SIG-M5 treated with dmso at 0.1 percent for 504 hours (cell line): ENCODE results near the gene SRGAP1.

Source experiments
- DNase-seq: peaks from one replicate; lab custom pipeline; 2025; ENCODE audit not compliant: unreplicated experiment; lab: John Stamatoyannopoulos, UW

Gene SRGAP1

GRCh38 chr12:63931703-63932102 is 87.2 kb downstream of the SRGAP1 start:
- DNase-seq, result no peak

- DNase-seq, result no peak
Observed at GRCh38 chr12:63934936-63935335, 90.4 kb downstream of the SRGAP1 start.

DNA sequence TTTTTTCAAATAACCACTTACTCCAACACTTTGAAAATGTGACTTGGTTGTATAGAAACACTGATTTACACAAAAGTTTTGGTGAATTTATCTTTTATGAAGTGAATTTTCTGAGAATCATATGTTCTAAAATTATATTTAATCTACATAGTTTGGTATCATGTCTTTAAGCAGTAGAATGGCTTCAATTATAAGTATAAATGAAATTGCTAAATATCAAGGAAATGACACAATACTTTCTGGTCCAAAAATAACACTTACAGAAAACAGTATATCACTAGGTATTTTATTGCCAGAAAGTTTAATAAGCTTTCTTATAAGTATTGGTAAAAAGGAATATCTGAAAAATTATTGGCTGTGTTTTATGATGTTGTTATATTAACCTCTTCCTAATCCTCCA is 90.9 kb downstream of the SRGAP1 start:
- no peak for DNase-seq

DNA sequence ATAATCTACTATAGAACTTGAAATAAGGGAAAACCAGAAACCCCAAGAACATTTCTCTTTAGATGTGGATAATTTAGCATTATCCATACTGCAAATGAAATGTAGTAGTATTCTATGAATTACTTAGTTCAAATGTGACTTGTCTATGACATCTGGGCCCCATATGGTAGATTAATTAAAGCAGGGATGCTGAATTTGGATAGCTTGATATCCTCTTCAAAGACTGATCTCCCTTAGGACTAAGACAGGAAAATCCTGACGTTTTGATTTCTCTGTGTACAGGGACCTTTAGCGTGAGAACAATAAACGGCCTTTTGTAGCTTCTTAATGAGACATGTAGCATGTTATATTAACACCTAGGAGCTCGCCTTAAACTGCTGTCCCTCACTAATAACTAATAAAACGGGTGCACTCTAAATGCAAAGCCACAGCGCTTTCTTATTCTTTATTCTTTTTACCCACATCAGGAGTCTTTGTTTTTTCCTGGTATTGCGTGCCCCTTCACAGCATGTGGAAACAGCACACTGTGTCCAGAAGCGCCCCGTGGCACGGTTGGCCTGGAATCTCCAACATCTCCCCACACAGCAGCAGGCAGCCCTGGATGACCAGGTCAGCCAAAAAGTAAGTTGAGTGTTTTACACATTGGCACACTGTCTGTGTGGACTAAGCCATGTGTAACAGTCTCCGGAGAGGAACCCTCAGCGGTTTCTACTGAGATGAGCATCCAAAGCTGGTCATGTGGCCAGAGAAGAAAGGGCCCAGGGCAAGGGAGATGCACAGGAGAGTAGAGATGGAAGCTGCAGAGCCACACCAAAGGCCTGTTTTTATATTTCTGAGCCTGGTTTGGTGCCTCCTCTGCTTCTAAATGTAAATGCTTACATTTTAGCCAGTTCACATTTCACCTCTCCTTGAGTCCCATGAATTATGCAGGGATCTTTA is 93.1 kb downstream of the SRGAP1 start:
- DNase-seq, result no peak

GRCh38 chr12:63940310-63941005 is 96.0 kb downstream of the SRGAP1 start:
- DNase-seq, result no peak

GRCh38 chr12:63941166-63941800 is 96.8 kb downstream of the SRGAP1 start:
- DNase-seq, result no peak

- no peak for DNase-seq
Observed at GRCh38 chr12:63941879-63942278, 97.4 kb downstream of the SRGAP1 start.

DNA sequence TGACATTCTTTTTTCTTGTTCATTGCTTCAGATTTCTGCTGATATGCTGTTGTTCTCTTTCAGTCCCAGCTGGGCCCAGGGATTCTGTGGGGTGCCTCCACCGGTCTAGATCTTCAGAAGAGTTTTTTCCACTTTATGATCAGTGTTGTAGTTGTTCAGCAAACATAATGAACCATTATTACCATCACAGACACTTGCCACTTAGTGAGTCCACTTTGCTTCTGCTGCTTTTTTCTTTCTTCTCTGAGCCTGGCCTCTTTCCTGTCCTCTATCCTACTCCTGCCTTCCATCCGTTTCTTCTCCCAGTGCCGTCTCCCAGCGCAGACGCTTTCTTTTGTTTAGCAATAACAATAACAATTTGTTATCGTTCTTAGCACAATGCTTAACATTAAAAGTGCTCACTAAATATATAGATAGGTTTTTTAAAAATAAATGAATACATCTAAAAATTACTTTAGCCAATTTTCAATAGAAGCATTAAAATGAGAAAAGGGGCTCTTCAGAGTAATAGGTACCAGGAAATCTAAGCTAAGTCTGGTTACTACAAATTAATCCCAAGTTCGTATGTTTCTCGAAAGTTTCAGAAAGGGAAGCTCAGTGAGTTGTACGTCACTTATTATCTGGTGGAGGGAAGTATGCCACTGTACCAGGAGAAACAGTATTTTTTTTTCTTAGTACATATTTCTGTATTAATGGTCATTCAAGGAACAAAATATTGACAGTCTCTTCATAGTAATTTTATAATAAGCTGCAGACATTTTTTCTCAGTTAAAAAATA is 98.2 kb downstream of the SRGAP1 start:
- no peak for DNase-seq

DNA sequence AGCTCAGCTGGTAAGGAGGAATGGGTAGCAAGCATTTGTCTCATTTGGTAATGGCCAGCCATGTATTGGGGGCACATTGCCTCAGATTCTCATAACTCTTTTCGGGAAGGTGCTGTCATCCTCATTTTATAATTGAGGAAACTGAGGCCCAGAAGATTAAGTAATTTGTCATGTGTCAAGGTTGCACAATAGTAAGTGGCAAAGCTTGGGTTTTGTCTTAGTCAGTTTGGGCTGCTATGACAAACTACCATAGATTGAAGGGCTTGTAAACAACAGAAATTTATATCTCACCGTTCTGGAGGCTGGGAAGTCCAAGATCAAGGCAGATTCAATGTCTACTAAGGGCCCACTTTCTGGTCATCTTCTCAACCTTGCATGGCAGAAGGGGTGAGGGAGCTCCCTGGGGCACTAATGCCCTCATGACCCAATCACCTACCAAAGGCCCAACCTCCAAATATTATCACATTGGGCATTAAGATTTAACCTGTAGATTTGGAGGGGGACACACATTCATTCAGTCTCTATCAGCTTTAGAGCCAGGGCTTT is 99.6 kb downstream of the SRGAP1 start:
- no peak for DNase-seq

GRCh38 chr12:63944586-63945228 is 100.2 kb downstream of the SRGAP1 start:
- DNase-seq, result no peak

DNA sequence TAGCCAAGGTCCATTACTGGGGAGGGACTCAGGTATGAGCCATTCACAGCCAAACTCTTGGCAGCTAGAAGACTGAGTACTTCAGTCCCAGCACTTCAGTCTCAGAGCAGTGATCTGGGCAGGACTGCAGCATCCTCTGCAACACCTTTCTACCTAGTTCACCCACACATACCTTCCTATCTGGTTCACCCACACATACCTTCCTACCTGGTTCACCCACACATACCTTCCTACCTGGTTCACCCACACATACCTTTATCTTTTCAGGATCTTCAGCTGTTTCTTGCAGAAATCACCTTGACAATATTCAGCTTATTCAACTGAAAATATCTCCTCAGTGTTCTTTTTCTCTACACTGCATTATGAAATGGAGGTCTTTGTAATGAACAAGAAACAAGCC is 101.3 kb downstream of the SRGAP1 start:
- DNase-seq, result no peak

DNA sequence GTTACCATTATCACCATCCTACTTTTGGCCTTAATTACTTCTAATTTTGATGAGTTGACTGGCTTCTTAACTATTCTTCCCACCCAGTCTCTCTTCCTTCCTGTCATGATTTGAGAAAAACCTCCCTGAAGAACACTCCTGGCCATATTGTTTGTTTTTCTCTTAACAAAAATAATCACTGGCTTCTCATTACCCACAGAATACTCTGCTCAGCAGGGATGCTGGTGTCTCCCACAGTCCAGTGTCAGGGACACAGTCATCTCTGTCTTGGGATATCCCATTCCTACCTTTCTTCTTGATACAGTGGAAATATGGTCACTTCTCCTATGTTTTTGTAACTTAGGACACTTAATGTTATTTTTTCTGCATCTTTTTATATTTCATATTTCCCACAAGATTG is 103.7 kb downstream of the SRGAP1 start:
- DNase-seq, result no peak

DNA sequence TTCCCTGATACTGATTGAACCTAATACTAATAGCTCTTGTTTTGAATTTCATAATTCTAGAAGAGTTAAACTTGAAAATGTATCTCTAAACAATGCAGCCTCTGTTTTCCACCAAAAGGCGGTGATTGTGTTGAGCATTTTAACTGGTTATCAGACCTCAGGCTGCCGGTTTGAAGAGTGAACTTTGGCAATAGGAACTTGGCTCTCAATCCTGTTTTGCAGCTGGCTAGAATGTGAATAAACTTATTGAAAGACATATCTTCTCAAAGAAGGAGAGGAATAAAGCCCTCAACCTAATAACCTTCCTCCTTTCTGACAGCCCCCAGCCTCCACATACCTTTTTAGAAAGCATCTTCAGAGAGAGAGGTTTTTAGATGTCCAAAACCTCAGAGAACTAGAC is 105.4 kb downstream of the SRGAP1 start:
- no peak for DNase-seq

DNA sequence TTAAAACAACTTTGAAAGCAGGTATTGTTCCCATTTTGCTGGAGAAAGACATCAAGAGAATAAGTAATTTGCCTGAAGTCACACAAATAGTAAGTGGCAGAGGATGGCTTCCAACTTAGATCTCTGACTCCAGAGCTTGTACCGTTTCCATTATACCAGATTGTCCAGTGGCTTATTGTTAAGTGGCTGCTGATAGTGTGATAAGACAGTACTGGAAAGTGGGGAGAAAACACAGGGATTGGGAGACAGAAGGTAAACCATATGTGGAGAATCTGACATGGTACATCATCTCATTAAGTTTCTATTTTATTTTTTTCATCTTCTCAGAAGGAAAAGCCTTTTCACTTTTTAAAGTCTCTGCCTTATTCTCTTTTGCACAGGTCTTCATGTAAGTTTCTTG is 108.5 kb downstream of the SRGAP1 start:
- DNase-seq, result no peak

GRCh38 chr12:63955831-63956666 is 111.5 kb downstream of the SRGAP1 start:
- peak; percentile 91 for DNase-seq

GRCh38 chr12:63957496-63957895 is 113.0 kb downstream of the SRGAP1 start:
- DNase-seq, result no peak

- DNase-seq, result no peak
Observed at GRCh38 chr12:63958876-63959580, 114.5 kb downstream of the SRGAP1 start.

- DNase-seq, result no peak
Observed at GRCh38 chr12:63961048-63961447, 116.5 kb downstream of the SRGAP1 start.

- no peak for DNase-seq
Observed at GRCh38 chr12:63961543-63961942, 117.0 kb downstream of the SRGAP1 start.
